Measurements from ENCODE around the gene PLCB3.

PLCB3 gene

DNA sequence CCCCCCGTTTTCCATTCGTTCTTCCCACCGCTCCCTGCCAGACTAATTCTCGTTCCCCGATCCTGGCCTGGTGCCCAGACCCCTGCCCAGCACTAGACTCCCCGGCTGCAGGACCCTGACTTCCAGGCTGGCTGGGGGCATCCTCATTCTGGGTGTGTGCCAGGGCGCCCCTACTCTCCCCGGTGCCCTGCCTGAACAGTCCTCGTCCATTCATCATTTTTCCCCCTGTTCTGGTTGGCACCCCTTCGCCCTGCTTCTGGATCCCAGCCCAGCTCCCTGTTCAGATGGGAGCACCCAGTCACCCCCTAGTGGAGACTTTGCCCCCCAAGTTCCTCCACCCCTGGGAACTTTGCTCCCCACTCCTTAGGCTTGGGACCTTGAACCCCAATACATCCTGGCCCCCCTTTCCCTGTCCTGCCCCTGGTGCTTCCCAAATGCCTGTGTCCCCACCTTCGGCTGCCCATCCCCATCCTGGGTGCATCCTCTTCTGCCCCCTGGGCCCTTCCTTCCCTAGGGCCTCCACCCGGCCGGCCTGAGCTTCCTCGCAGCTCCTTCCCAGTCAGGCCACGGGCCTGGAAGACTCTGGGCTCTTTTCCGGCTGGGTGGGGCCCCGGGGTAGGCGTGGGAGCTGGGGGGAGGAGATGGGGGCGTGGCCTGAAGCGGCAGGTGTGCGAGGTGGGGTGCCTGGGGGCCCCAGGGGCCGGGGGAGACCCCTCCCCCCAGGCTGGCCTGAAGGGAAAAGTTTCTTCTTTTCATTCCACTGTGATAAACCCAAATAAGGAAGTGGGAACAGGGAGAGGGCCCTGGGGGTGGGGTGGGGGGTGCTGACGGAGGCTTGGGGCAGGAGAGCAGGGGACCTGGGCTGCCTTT lies 908 bp downstream of the PLCB3 start:
- DNase-seq, result no peak

DNA sequence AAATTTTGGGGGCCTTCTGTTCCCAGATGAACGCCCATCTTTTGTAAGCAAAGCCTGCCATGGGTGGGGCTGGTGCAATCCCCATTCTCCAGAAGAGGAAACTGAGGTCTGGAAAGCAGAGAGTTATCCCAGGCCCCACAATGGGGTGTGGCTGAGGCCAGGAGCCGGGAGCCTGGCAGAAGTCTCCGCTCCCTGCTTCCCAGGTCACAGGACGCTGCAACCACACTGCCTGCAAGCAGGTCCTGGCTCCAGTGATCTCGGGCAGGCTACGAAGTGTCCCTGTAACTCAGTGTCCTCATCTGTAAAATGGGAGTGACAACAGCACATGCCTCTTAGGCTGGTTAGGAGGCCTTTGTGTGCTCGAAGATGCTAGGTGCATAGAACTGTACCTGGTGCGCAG lies 1.7 kb downstream of the PLCB3 start:
- no peak for DNase-seq

DNA sequence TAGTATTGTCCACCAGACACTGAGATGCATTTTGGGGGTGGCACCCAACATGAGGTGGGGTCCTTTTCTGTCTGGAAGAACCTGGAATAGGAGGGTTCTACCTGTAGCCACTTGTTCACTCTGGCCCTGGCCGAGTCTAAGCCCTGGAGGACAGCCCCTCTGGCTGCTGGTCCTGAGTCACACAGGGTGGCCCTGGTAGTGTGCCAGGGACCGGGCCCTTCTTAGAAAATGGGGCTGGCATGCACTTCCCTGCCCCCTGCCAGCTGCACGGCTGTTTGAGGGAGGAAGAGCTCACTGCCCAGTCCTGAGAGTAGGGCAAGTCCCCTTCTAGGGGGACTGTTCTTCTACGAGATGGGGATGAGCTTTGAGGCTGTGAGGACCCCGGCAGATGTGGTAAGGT lies 2.2 kb downstream of the PLCB3 start:
- no peak for DNase-seq

DNA sequence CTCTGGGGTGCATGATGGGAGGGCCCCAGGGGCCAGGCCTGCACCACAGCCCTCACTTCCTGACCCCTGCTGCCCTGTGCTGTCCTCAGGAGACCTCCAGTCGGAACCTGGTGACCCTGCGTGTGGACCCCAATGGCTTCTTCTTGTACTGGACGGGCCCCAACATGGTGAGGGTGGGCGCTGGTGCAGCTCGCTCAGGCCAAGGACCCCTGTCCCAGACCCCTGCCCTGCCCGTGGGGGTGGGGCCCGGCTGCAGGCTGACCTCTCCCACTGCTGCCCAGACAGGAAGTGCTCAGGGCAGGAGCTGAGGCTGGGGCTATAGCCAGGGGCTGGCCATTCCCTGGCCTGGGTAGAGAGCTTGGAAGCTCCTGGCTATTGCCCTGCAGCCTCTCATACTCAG lies 3.0 kb downstream of the PLCB3 start:
- DNase-seq, result no peak

DNA sequence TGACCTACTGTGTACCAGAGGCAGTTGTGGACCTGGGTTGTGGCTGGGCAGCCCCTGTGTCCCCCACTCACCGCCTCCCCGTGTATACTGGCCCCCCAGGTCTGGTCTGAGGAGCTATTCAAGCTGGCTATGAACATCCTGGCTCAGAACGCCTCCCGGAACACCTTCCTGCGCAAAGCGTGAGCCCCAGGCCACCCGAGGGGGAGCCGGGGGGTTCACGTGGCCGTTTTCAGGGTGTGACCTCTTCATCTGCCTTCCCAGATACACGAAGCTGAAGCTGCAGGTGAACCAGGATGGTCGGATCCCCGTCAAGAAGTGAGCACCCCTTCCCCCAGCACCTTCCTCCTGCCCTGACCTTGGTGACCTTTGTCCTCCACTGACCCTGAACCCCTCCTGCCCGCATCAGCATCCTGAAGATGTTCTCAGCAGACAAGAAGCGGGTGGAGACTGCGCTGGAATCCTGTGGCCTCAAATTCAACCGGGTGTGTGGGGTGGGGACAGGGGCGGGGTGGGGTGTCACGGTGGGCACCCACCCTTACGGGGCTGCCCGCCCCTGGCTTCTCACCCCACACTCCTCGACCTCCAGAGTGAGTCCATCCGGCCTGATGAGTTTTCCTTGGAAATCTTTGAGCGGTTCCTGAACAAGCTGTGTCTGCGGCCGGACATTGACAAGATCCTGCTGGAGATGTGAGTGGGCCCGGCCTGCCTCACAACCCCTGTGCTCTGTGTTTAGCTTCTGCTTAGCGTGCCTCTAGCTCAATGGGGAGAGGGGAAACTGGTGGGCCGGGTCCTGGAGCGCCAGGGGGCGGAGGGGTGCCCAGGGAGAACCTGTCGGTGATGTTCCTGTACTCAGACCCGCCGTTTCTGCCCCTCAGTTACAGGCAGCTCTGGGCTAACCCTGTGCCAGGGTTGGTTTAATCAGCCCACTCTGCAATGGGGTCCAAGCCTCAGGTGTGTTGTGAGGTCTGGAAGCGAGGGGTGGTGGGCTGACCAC lies 4.1 kb downstream of the PLCB3 start:
- no peak for DNase-seq

DNA sequence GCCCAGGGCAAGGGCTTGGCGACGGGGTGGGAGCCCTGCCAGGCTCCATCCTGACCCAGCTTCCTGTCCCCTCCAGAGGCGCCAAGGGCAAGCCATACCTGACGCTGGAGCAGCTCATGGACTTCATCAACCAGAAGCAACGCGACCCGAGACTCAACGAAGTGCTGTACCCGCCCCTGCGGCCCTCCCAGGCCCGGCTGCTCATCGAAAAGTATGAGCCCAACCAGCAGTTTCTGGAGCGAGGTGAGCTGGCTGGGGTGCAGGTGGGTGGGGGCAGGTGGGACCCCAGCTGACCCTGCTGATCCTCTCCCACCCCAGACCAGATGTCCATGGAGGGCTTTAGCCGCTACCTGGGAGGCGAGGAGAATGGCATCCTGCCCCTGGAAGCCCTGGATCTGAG lies 5.0 kb downstream of the PLCB3 start:
- no peak for DNase-seq

DNA sequence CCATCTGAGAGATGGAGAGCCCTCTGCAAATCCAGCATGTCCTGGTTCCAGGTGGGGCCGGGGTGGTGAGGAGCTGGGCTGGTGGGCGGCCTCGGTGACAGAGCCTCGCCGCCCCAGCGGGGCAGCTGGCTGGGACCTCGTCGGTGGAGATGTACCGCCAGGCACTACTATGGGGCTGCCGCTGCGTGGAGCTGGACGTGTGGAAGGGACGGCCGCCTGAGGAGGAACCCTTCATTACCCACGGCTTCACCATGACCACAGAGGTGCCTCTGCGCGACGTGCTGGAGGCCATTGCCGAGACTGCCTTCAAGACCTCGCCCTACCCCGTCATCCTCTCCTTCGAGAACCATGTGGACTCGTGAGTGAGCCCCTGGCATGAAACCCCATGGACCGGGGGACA lies 7.0 kb downstream of the PLCB3 start:
- DNase-seq, result no peak

DNA sequence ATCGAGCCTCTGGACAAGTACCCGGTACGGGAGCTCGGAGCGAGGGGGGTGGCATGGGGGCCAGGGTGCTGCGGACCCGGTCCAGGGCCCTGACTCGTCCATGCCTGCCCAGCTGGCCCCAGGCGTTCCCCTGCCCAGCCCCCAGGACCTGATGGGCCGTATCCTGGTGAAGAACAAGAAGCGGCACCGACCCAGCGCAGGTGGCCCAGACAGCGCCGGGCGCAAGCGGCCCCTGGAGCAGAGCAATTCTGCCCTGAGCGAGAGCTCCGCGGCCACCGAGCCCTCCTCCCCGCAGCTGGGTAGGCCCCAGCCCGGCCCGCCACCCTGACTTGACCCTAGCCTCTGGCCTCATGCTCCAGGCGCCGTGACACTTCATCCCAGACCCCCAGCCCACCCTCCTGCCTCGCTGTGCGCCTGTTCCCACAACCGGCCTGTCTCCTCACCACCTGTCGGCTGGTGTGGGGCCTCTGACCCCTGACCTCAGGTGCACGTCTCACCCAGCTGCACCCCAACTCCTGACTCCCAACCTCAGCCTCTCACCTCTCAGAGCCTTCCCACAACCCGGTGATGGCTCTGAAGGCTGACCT lies 7.7 kb downstream of the PLCB3 start:
- no peak for DNase-seq

DNA sequence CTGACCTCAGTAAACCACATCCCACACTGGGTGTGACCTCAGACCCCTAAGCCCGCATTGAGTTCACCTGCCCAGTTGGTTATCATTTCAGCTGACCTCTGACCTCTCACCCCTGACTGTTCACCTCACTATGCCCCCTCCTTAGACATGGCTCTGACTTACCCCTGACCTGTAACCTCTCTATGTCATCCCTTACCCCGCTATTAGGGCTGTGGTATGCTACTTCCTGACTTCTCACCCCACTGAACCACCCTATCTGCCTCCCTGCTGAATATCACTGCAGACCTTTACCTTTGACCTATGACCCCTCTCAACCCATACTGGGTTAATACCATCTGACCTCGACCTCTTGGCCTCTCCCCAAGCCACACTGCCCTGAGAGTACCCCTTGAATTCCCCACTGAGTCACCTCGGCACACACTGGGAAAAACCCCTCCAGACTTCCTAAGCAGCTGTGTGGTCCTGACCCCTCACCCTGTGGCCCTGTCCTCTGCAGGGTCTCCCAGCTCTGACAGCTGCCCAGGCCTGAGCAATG lies 8.3 kb downstream of the PLCB3 start:
- no peak for DNase-seq

DNA sequence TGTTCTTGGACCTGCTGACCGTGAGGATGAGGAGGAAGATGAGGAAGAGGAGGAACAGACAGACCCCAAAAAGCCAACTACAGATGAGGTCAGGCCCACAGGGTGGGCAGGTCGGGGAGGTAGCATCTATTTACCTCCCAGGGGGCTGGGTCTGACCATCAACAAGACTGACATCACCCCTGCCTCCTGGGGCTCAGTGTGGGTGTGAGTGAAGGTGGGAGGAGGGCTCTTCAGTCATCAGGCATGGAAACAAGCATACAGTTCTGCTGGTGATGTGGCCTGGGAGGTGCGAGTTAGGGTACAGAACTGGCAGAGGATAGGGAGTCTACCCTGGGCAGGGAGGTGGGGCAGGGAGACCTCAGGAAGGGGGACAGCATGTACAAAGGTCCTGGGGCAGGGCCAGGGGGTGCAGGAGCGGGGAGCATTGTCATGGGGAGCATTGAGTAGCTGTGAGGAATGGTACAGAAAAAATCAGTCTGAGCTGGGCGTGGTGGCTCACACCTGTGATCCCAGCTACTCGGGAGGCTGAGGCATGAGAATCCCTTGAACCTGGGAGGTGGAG lies 8.9 kb downstream of the PLCB3 start:
- DNase-seq, result no peak

DNA sequence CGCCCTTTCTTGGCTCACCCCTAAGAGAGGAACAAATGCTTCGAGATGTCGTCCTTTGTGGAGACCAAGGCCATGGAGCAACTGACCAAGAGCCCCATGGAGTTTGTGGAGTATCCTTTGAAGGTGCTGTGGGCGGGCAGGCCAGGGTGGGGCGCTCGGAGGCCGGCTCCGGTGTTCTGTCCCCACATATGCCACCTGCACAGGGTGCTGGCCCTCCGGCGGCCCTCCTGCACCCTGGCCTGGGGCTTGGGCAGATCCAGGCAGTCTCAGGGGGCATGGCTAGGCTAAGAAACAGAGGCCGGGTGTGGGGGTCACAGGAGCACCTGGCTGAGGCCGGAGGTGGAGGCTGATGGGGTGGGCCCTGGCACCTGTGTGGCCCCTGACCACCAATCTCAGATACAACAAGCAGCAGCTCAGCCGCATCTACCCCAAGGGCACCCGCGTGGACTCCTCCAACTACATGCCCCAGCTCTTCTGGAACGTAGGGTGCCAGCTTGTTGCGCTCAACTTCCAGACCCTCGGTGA lies 10.3 kb downstream of the PLCB3 start:
- DNase-seq, result no peak

DNA sequence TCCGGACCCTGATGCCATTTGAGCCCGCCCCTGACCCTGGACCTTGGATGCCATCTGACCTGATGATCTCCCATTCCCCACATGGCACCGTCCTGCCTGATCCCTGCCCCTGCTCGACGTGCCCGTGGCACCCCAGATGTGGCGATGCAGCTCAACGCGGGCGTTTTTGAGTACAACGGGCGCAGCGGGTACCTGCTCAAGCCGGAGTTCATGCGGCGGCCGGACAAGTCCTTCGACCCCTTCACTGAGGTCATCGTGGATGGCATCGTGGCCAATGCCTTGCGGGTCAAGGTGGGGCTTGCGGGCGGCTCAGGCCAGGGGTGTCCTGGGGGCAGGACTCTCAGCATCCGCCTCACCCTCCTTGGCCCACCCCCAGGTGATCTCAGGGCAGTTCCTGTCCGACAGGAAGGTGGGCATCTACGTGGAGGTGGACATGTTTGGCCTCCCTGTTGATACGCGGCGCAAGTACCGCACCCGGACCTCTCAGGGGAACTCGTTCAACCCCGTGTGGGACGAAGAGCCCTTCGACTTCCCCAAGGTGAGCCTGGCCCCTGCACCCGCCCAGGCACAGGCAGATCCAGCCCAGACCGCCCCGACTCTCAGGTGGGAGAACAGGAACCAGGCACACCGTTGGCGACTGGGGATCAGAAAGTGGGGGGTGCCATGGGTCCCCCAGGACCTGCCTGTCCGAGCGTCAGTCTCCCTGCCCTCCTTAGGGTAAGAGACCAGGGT lies 11.1 kb downstream of the PLCB3 start:
- no peak for DNase-seq

DNA sequence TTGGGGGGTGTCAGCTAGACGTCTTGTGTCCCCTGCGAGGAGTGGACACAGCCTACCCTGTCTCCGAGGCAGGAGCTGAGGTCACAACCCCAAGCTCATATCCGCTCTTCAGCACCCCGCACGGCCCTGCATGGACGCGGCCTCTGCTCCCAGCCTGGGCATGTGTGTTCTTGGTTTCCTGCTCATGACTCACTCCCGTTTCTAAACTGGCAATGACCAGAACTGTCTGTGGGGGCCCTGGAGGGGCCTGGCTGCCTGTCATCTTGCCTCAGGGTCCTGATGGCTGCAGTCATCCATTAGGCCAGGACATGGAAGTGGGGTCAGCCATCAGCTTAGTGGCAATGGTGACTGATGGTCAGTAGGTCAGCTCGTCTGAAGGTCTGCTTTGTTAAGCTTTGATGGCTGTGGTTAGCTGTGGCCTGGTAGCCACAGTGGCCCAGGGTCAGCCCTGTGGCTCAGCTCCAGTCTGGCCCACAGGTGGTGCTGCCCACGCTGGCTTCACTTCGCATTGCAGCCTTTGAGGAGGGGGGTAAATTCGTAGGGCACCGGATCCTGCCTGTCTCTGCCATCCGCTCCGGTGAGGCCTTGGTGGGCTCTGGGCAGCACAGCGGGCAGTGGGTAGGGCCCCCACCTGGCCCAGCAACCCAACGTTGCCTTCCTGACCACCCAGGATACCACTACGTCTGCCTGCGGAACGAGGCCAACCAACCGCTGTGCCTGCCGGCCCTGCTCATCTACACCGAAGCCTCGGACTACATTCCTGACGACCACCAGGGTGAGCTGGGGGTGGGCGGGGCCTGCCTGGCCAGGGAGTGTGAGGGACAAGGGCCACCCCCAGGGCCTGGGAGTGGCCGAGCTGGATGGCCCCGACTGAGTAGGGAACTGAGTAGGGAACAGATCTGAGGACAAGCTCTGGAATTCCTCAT lies 12.0 kb downstream of the PLCB3 start:
- no peak for DNase-seq

DNA sequence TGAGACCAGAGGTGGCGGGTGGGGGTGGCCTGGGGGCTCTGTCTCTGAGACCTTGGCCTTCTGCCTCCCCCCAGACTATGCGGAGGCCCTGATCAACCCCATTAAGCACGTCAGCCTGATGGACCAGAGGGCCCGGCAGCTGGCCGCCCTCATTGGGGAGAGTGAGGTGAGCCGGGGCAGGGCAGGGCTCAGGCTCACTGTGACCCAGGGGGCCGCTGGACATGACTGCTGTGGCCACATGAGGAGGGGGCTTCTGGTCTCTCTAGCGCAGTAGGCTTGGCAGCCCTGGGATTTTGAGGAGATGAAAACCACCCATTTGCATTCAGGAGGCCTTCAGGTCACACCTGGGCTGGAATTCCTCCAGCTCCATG lies 12.6 kb downstream of the PLCB3 start:
- DNase-seq, result no peak

DNA sequence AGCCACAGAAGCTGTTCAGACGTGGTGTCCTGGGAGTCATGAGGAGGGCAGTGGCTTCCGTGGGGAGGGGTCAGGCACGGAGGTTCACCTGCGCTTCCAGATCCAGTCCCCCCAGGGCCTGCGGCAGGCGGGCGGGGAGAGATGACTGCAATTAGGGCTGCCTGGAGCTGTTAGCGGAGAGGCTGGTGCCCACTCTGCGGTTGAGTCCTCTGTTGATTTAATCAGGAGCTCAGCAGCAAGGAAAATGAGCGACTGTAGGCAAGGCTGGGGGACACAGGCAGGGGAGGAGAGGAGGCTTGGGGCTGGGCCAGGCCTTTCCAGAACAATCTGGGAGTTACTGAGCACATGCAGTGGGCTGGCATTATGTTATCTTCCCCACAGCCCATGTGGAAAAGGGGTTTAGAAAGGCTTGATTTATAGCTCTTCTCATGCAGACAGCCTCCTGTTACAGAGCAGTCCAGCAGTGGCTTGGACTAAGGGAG lies 13.1 kb downstream of the PLCB3 start:
- DNase-seq, result no peak

DNA sequence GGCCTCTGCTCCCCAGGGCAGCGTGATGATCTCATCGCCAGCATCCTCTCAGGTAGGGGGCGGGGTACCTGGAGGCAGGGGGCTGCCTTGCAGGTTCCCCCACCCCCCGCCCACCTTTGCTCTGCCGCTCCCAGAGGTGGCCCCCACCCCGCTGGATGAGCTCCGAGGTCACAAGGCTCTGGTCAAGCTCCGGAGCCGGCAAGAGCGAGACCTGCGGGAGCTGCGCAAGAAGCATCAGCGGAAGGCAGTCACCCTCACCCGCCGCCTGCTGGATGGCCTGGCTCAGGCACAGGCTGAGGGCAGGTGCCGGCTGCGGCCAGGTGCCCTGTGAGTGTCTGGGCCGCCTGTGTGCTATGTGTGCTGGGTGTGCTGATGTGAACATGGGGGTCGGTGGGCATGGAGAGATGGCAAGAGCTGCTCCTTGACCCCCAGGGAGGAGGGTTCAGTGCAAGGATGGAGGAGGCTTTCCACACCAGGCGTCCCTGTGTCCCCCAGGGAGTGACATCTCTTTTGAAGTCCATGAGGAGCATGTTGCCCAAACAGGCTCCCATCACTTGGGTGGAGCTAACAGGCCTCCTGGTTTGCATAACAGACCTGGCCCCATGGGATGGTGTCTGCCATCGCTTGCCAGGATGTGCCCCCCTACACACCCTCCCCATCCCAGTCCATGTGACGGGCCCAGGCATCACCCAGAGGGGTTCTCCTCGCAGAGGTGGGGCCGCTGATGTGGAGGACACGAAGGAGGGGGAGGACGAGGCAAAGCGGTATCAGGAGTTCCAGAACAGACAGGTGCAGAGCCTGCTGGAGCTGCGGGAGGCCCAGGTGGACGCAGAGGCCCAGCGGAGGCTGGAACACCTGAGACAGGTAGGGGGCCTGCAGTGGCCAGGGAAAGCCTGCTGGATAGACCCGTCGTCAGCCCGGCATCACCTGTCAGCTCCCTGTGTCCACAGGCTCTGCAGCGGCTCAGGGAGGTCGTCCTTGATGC lies 14.1 kb downstream of the PLCB3 start:
- no peak for DNase-seq

DNA sequence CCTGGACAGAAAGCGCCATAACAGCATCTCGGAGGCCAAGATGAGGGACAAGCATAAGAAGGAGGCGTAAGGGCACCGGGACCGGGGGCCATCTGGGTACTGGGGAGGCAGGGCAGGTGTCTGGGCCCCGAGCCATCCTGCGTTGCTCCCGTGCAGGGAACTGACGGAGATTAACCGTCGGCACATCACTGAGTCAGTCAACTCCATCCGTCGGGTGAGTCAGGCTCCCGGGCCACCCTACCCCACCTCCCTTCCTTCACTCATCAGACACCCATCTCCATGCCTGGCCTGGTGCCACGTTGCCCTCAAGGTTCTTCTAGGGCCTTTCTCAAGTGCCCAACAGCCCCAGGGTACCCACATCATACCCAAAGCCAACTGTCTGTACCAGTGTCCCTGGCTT lies 15.0 kb downstream of the PLCB3 start:
- DNase-seq, result no peak

DNA sequence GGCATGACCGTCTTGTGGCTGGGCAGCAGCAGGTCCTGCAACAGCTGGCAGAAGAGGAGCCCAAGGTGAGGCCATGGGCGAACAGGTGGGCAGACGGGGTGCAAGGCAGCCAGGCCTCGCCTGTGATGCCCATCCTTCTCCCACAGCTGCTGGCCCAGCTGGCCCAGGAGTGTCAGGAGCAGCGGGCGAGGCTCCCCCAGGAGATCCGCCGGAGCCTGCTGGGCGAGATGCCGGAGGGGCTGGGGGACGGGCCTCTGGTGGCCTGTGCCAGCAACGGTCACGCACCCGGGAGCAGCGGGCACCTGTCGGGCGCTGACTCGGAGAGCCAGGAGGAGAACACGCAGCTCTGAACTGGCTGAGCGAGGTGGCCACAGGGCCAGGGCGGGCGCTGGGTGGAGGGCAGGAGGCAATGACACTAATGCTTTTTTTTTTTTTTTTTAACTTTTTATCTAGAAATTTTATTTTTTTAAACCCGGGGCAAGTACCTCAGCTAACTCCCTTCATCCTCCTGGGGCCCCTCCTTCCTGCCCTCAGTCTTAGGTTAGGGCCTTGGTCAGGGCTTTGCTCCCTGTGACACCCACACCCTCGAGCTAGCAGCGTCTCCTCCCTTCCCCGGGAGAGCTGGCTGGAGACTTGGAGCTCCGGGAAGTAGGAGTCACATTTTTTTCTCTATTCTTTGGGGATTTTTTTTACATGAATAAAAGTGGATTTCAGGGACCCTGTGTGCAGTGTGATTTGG lies 16.0 kb downstream of the PLCB3 start:
- no peak for DNase-seq
